NCI-H2171 (cell line): ENCODE measurements around the gene TRAT1.
"Not testable (repeated sequence)": the region's sequence is repeated elsewhere in the genome, so short reads cannot be mapped to it uniquely, and the experiment has no call there.

Source experiments
- DNase-seq: peaks from one replicate; lab custom pipeline; 2025; lab: John Stamatoyannopoulos, UW

TRAT1 gene, protein sequence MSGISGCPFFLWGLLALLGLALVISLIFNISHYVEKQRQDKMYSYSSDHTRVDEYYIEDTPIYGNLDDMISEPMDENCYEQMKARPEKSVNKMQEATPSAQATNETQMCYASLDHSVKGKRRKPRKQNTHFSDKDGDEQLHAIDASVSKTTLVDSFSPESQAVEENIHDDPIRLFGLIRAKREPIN

DNA sequence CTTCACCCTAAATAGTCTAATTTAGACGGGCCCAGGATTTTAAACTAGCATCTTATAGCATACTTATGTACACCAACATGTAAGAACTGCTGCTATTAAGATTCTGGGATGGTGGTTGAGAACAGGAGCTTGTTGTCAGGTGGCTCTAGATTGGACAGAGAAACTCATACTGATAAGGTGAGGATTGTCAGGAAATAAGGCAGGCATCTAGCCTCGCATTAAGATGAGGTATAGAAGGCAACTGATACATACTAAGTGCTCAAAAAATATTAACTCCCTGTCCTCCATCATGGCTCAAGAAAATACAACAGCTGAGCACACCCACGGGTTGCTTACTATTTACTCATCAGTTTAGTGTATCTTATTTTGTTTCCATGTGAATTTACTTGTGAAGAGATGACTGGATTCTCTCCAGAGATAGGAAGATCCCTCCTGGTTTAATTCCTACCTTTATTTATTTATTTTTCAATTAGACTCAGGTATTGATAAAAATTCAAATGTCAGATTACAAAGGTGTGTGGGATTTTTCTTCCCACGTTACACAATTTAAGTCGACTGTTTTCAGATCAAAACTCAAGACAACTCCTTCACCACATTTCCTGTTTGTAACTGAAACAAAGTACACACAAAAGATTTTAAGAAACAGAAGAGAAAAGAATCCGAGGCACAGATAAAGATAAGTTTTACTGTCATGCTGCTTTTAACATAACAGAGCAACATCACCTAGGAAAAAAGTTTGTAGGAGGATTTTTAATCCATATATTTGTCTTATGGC is at the start of gene TRAT1:
Gene TRAT1 (plus strand): TSS at position 664 of the 775 bp plus-strand sequence. CDS start 142 bp downstream, outside the sequence.
- DNase-seq = no peak

DNA sequence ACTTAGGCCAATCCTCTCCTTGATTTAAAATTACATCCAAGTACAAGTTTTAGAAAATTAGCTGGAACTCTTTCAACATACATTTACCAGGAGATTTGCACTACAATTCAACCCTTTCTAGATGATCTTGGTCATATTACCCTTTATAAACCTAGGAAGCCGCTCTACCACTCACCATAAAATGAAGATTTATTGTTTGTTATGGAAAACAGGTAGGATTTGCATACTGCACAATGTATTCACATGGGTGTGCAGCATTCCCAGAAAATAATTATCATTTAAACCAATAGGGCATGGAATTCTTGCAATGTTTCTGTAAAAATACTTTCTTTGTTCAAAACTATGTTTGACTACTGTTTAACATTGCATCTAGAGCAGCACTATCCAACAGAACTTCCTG is 46.9 kb upstream of the TRAT1 start:
- no peak for DNase-seq

DNA sequence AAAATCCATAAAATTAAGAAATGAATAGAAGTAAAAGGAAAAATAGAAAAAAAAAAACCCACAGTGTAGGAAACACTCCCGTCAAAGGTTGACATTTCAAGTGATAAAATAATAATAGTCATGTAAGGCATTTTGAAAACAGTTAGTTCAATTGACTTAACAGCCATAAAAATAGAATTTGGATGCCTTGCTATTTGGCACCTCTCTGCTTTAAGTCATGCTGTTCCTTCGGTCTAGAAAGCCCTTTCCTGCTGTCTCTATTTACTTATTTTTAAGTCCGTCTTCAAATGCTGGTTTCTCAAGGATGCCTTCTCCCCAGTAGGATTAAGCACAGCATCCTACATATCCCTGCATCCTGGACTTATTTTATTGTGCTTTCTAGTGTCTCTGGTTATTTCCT is 43.1 kb upstream of the TRAT1 start:
- no peak for DNase-seq

DNA sequence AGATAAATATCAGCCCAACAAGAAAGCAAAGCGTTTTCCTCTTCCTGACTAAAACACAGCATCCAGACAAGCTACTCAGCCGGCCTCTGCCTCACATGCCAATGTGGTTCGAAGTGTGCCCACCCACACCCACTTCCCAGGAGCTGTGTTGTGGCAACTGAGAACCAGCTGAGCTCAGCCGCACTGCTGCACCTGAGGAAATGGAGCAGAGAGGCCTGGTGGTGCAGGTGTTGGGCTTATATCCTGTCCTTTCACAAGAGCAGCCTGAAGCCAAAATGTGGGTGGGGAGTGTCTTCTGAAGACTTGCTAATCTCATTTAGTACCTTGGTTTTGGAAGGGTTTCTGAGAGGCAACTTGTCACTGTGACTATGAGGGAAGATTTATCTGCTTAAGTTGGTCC is 42.4 kb upstream of the TRAT1 start:
- DNase-seq = no peak

DNA sequence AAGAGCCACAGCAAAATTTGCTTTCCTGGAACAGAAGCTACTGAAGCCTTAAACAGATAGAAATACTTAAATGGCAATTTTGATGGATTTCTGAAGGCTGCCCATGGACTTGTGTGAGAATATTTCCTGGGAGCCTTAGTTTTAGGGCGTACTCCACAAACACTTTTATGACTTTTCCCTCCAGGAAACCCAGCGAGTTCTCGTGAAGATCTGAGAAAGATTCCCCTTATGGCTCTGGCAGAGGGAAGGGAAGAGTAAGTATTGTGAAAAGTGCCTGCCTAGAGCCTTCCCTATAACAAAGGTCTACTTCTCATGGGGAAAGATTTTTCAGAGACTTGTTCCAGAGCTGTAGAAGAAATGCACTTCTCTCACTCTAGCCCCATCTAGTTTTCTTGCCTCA is 31.1 kb upstream of the TRAT1 start:
- DNase-seq = no peak

DNA sequence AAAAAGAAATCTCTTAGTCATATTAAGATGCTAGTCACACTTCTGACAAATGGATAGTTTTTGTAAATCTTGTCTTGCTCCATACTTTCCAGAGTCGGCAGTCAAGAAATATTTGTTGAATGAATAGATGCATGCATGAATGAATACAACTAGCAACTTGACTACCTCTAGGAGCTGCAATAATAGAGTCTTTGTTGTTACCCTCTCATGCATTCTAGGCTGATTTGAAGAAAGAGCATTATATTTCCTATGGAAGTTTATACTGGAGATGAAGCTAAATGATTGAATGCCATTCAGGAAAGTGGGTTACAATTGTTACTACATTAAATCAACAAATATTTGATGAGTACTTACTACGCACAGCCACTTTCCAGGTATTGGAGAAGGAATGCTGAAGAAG is 18.1 kb upstream of the TRAT1 start:
- no peak for DNase-seq

DNA sequence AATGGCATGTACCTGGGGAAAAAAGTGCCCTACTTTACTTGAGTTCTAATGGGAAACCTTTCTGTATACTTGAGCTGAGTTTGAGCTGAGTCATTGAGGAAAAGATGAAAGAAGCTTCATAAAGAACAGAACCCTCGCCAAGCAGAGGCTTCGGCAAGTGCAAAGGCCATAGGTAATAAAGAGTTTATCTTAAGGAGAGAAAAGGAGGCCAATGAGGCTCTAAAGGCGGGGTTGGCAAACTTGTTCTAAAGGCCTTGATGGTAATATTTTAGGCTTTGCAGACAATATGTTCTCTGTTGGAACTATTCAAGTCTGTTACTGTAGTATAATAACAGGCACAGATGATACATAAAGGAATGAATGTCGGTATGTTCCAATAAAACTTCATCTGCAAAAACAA is 17.6 kb upstream of the TRAT1 start:
- DNase-seq = no peak

DNA sequence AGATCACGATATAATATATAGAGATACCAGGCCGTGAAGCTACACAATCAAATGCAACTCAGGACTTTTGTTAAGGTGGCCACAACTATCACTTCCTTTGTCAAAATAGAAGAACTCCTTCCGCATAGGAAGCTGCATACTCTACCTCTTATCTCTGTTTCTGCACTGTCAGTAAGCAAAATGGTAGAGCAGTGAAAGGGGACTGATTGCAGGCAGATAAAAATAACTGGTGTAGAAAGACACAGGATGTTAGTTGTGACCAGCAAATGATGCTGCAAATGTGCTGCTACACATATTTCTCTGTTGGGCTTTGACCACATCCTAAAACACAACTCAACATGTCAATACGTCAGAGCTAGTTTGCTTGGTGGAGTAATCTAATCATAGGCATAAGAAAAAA is 16.3 kb upstream of the TRAT1 start:
- DNase-seq = no peak

DNA sequence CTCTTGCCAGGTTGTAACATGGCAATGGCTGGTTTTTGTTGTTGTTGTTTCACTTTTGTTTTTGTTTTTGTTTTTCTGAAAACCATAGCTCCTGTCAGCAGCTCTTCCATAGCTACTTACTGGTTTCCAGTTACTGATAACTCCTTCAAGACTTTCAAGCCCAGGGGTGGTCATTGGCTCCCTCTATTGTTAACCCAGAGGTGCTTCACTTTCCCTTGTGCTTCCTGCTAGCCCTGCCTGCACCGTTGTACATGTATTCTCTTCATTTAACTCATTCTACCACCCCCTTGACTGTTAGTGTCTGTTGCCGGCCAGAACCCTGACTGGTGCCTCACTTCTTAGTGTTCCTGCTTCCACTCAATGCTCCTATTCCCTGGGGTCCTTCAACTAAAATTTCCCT is 4.2 kb upstream of the TRAT1 start:
- no peak for DNase-seq

DNA sequence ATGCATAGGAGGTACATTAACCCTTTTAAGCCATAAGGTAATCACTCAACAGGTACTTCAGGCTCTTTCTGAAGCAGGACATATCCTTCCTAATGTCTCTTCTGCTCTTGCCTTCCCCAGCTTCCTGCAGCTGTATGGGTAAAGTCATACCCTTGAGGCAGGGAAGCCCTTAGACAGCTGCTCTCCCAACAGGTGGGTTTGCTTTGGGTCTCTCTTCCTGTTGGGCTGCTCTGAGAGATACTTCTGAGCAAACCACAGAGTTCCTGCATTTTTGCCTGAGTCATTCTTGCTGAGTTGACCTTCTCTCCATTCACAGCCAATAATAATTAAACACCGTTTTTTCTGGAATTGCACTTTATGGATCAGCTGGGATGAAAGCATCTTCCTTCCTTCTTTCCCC is 2.0 kb upstream of the TRAT1 start:
- DNase-seq = no peak

DNA sequence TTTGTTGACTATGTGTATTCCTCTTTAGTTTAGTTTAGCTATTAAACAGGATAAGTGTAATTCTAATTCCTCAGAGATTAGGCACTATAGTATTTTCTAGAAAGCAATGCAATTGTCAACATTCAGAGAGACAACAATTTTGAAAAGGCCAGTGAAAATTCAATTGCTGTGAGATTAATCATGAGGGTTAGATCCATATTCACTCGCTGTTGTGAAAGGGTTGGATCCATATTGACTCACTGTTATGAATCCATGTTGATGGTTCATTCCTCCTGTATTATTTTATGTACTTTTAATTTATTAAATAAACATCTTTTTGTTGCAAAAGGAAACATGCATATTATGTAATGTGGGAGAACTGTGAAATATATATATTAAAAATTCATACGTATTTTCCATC is 641 bp downstream of the TRAT1 start:
- no peak for DNase-seq

DNA sequence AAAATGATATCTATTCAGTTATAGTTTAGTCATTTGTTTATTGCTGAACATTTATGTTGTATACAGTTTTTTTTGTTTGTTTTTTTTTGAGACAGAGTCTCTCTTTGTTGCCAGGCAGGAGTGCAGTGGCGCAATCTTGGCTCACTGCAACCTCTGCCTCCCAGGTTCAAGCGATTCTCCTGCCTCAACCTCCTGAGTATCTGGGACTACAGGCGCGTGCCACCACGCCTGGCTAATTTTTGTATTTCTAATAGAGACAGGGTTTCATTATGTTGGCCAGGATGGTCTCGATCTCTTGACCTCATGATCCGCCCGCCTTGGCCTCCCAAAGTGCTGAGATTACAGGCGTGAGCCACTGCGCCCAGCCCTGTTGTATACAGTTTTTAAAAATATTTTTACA is 1.2 kb downstream of the TRAT1 start:
- DNase-seq = not testable (repeated sequence)

DNA sequence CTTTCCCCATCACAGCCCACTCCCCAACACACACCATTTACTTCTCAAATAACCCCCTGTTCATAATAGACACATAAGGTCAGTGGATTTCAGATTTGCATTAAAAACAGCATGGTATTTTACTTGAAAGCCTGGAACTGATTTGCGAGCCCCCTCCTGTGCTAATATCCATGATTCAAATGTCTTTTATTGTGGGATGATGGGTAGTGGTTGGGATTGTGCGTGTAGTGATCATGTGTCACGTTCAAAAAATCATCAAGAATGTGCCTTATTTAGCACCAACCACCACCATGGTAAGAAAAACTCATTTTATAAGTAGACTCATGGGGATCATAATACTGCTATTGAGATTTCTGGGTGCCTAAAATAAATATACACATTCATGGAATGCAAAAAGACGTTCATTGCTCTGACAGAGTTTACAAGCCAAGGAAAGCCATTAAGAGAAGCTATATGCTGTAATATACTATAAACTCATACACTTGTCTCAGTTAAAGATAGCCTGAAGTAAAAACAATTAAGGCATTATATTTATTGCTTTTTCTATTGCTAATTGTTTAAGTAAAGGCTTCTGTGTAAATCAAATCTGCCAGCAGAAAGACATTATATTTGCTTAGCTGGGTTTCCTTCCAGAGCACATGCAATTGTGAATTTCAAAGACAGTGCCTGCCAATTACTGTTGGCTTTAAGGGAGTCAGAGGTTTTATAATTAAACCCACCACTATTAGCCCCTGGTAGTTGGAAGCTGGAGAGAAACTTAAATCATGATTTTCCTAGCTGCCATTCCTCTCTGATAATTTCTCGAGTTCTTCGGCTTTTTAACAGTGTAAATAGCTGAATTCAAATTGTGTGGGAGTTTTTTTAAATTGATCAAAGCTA is 4.0 kb downstream of the TRAT1 start:
- DNase-seq = no peak

DNA sequence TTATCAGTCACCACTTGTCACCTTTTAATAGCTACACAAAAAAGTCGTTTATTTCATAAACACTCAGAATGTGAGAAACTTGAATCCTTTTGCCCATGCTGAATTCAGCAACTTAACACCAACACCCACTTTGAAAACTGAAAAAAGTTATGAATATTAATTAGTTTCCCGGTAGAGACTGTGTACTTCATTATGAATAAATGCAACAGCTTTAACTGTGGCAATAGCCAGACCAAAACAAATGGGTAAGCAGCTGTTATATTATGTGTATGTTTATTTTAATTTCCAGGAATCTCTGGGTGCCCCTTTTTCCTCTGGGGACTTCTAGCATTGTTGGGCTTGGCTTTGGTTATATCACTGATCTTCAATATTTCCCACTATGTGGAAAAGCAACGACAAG is 7.8 kb downstream of the TRAT1 start:
- no peak for DNase-seq

DNA sequence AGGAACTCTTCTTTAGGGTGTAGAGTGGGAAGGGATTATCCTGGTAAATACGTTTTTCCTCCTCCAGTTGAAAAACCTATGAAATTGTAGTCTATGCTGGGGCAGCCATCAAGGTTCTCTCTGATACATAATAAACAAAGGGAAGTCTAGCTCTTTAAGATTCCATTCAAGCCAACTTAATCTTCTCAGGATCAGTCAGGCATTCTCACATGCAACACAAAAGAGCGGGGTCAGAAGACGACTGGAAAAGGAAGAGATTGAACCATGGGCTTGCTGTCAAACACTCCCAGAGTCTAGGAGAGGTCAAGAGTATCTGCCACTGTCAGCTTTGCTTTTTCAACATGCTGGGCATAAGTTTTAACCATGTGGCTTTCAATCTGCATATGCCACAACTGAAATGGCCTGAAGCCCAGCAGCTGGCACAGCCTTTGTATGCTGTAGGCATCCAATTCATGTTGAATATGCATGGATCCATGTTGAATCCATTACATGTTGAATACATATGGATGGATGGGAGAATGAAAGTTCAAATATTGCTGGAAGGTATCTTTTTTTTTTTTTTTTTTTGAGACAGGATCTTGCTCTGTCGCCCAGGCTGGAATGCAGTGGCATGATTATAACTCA is 8.5 kb downstream of the TRAT1 start:
- DNase-seq = no peak

DNA sequence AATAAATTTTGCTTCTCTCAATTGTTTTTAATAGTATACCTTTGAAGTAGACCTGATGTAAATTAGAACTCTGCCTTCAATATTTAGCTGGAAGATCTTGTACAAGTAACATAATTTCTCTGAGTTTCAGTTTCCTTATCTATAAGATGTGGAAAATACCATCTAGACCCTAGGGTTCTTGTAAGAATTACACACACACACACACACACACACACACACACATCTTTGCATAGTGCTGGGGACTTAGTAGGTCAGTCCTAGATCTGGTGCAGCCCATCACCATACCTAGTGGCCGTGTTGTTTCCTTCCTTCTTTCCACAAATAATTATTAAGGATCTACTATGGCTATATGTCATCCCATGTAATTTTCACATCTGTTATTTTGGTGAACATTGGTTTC is 11.0 kb downstream of the TRAT1 start:
- DNase-seq = no peak

DNA sequence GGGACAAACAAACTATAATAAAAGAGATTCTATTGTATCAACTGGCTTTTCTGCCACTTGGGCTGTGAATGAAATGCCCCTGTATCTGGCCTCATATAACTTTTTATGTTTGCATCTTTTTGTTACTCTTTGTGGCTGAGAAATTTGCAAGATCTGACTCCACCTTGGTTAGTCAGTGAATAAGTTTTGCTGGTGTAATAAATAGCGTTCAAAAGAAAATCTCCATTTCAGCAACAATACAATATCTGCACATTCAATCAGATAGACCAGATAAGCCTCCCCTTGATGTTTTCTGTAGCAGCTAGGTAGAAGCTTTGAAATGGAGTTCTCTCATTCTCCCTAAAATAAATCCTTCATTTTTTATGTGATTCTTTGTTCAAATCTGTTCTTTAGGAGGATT is 12.0 kb downstream of the TRAT1 start:
- no peak for DNase-seq

DNA sequence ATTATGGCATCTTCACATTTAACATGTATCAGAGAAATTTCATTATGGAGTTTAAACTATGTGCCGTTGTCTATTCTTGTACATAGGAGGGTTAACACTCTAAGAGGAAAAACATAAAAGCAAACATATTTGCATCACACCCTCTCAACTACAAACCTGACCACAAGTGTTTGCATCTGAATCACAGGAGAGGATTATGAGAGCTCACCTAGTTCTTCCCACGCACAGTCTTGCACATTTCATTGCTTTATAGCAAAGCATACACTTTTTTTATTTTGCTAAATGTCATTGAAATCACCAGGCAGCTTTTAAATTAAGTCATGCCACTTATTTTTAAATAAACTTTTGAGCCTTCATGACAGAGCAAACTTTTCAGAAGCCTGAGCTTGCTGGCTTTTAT is 12.5 kb downstream of the TRAT1 start:
- DNase-seq = no peak

DNA sequence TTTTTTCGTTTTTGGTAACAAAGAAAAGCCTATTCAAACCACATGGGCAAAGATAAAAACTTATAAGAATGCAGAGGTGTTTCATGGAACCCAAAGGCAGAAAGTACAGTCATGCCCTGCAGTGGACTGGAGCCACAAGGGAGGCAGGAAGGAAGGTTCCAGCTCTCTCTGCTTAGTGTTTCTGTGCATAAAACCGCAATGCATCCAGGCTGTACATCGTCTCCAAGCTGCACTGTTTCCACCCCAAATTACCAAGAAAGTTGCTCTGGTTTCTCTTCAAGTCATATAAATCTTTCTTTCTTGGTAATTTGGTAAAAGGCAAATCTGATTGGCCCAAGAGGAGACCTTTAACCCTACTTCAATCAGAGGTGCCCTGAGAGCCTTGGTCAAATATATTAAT is 15.8 kb downstream of the TRAT1 start:
- no peak for DNase-seq

DNA sequence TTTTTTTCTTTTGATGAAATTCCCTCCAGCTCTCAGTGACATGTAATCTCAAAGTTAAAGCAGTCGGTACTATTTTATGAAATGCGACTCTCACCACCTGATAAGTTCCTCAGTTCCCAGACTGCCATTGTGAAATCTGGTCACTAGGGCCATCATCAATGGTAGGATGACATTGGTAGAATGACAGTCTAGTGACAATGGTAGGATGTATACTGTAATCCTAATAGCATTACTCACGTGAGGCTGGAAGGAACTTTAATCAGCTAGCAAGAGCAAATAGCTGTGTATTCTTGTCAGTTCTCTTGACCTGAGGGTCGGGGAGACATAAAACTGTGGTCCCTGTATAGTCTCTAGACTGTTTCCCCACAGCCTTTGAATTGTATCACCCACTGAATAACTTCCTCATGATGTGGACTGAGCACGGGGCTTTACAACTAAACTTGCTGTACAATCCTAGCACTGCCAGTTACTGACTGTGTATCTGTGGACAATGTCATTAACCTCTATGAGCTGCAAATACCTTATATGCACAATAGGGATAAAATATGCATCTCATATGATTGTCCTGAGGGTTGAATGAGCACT is 23.2 kb downstream of the TRAT1 start:
- no peak for DNase-seq

DNA sequence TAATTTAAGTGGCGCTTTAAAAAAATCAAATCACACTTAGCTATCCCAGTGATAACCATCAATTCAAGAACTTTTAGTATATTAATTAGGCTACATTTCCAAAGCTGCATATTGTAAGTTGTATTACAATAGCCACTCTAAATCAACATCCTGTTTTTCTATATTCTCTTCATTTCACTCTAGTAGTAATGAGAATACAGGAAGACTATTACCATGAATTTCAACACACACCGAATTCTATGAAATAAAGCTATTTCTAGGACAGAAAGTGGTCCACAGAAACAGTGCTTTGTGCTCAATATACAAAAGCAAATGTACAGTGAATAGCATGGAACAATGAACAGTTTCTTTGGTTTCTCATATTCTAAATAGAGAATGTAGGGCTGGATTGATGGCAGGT is 24.6 kb downstream of the TRAT1 start:
- DNase-seq = no peak

DNA sequence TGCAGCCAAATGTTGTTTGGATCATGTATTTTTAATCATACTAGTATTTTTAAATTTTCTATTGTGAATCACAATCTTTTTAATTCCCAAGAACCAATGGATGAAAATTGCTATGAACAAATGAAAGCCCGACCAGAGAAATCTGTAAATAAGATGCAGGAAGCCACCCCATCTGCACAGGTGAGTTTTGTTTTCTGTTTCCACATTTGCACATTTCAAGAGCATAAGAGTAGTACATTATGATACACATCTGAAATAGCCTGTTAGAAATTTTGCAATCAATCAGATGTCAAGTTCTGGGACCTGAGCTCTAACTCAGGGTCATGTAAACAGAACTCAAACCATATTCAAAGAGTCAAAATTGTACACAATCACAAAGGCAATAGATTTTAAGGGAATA is 26.5 kb downstream of the TRAT1 start:
- no peak for DNase-seq
